B cell (primary cell): ENCODE measurements around the gene ACACB. TPM values are rescaled to one million over a fixed set of nuclear protein-coding genes. Genes with fewer than 3 reads are reported as not detected.
A peak's percentile ranks its signal among the peaks of the same experiment; 100 is the strongest.

Experiments
- ATAC-seq: fragments of 200-7000 bp; cut with Tn5 transposase; one replicate; pipeline ENCODE4 v1.10.0; 2021; ENCODE audit warnings: low read depth, mild to moderate bottlenecking, moderate number of reproducible peaks, moderate library complexity
- CTCF ChIA-PET: fragments of 350-600 bp; sonication (Branson Sonifier 250); formaldehyde crosslinking; loops from one replicate; lab custom pipeline; 2021; ENCODE audit warnings: antibody characterized with exemption, inconsistent platforms; lab: Charles Lee
- POLR2A ChIA-PET: fragments of 350-600 bp; sonication (Branson Sonifier 250); formaldehyde crosslinking; loops from one replicate; lab custom pipeline; 2021; ENCODE audit warnings: antibody characterized with exemption; lab: Charles Lee
- DNase-seq: peaks from one replicate; pipeline ENCODE4 v3.0.0; 2013
- H2AFZ ChIP-seq: 2 replicates; pipeline ENCODE4 v1.6.1; 2012; ENCODE audit warnings: mild to moderate bottlenecking, low read depth, low read length; ENCODE audit not compliant: insufficient read depth, poor library complexity, severe bottlenecking
- H3K27ac ChIP-seq, 2 donors: 1 replicate in 1 of 2; 2 replicates in 1 of 2; pipeline ENCODE4 v1.5.1; 2012 to 2013; ENCODE audit warnings: low read length in 2 of 2, mild to moderate bottlenecking in 2 of 2, moderate library complexity in 1 of 2
- H3K27me3 ChIP-seq, 4 experiments: fragments of 200-600 bp in 1 of 4; sonication (generic) in 1 of 4; replicated peaks in 1 of 4; 1 replicate in 2 of 4; 2 replicates in 2 of 4; pipeline versions ENCODE4 v1.6.1 to v1.7.0; 2013 to 2016; ENCODE audit warnings: low read length in 3 of 4, mild to moderate bottlenecking in 2 of 4, mixed read lengths in 1 of 4, moderate library complexity in 1 of 4; ENCODE audit not compliant: insufficient read depth in 4 of 4, control insufficient read depth in 3 of 4; ENCODE audit errors: control extremely low read depth in 1 of 4
- H3K36me3 ChIP-seq, 2 experiments: replicated peaks in 1 of 2; 1 replicate in 1 of 2; 2 replicates in 1 of 2; pipeline versions ENCODE4 v1.6.1 to v1.7.1; 2013; ENCODE audit warnings: low read length in 1 of 2; ENCODE audit not compliant: insufficient read depth in 2 of 2, control insufficient read depth in 1 of 2; ENCODE audit errors: control extremely low read depth in 1 of 2, extremely low read depth in 1 of 2
- H3K4me1 ChIP-seq, 2 donors: fragments of 200-600 bp in 1 of 2; sonication (generic) in 1 of 2; 1 replicate in 1 of 2; 2 replicates in 1 of 2; pipeline versions ENCODE4 v1.5.1 to v1.6.1; 2013 to 2017; ENCODE audit warnings: low read length in 2 of 2; ENCODE audit not compliant: control insufficient read depth in 2 of 2, insufficient read depth in 2 of 2
- H3K4me2 ChIP-seq: replicated peaks from 2 replicates; pipeline ENCODE3; 2012; ENCODE audit warnings: mild to moderate bottlenecking, low read depth, low read length; ENCODE audit not compliant: poor library complexity, severe bottlenecking
- H3K4me3 ChIP-seq, 5 experiments: fragments of 200-600 bp in 1 of 5; sonication (generic) in 1 of 5; 1 replicate in 3 of 5; 2 replicates in 2 of 5; pipeline versions ENCODE4 v1.5.1 to v1.7.0; 2011 to 2016; ENCODE audit warnings: low read length in 4 of 5, mild to moderate bottlenecking in 4 of 5, low read depth in 2 of 5, control low read depth in 1 of 5, moderate library complexity in 1 of 5; ENCODE audit not compliant: insufficient read depth in 1 of 5; ENCODE audit errors: control extremely low read depth in 1 of 5, extremely low read depth in 1 of 5
- H3K79me2 ChIP-seq: fragments of 200-600 bp; sonication (generic); one replicate; pipeline ENCODE4 v1.6.0; 2016; ENCODE audit warnings: low read length; ENCODE audit not compliant: control insufficient read depth, insufficient read depth
- H3K9ac ChIP-seq: fragments of 200-600 bp; sonication (generic); 2 replicates; pipeline ENCODE4 v1.6.1; 2017; ENCODE audit warnings: mild to moderate bottlenecking, low read length, moderate library complexity
- H3K9me3 ChIP-seq, 3 donors: one replicate each; pipeline versions ENCODE4 v1.6.1 to v1.7.1; 2013; ENCODE audit warnings: low read length in 2 of 3; ENCODE audit not compliant: control insufficient read depth in 2 of 3, insufficient read depth in 1 of 3; ENCODE audit errors: control extremely low read depth in 1 of 3
- H4K20me1 ChIP-seq: 2 replicates; pipeline ENCODE4 v1.6.0; 2012; ENCODE audit warnings: mild to moderate bottlenecking, low read length; ENCODE audit not compliant: insufficient read depth, control insufficient read depth, poor library complexity, severe bottlenecking
- H3K27ac Mint-ChIP-seq: one replicate; pipeline ENCODE4 v1.8.0; 2021; ENCODE audit warnings: mixed read lengths
- H3K27me3 Mint-ChIP-seq: one replicate; pipeline ENCODE4 v1.8.0; 2021; ENCODE audit warnings: mixed read lengths
- H3K4me1 Mint-ChIP-seq: one replicate; pipeline ENCODE4 v1.8.0; 2021; ENCODE audit warnings: mixed read lengths
- H3K4me3 Mint-ChIP-seq: one replicate; pipeline ENCODE4 v1.8.0; 2021; ENCODE audit warnings: mixed read lengths
- H3K9me3 Mint-ChIP-seq: one replicate; pipeline ENCODE4 v1.8.0; 2022; ENCODE audit warnings: mixed read lengths; ENCODE audit not compliant: insufficient read depth
- EZH2 ChIP-seq: IDR thresholded peaks from 2 replicates; pipeline ENCODE4 v1.6.1; 2012; ENCODE audit warnings: borderline replicate concordance, low read depth, mild to moderate bottlenecking, moderate library complexity, low read length; ENCODE audit not compliant: insufficient read depth, poor library complexity, severe bottlenecking
- WGBS: methylation state at CpG from one replicate; pipeline ENCODE4 v1.1.5; 2013; ENCODE audit warnings: missing lambda C conversion rate; ENCODE audit not compliant: insufficient coverage; 5-methylcytosine and 5-hydroxymethylcytosine counted together
- intact Hi-C: fragments of 100-400 bp; cut with micrococcal nuclease; formaldehyde crosslinking; loops from one replicate; pipeline ENCODE4 v1.10.0; 2022
- polyA plus RNA-seq: library from polyadenylated mRNA; depleted of rRNA; stranded (reverse); fragments of >200 nt; gene quantifications from 2 replicates; pipeline ENCODE4 v1.2.3, GENCODE V29; 2012
- total RNA-seq, 2 donors: library from RNA; stranded (reverse); fragments of 120-200 nt in 1 of 2; gene quantifications; 1 replicate in 1 of 2; 2 replicates in 1 of 2; pipeline versions ENCODE4 v1.2.3 to v1.2.4, GENCODE V29; 2013 to 2022
- TF ChIP-seq, protein P1 (sequence below): fragments of 200-600 bp; IDR thresholded peaks from one replicate; pipeline ENCODE4 v1.8.0; 2022; ENCODE audit warnings: antibody characterized with exemption, mild to moderate bottlenecking

ACACB gene
- total and polyA plus RNA-seq, 2 donors (not counting 1 experiment from before 2014, with no cell fraction given): 7.4 to 27.5 TPM

DNA sequence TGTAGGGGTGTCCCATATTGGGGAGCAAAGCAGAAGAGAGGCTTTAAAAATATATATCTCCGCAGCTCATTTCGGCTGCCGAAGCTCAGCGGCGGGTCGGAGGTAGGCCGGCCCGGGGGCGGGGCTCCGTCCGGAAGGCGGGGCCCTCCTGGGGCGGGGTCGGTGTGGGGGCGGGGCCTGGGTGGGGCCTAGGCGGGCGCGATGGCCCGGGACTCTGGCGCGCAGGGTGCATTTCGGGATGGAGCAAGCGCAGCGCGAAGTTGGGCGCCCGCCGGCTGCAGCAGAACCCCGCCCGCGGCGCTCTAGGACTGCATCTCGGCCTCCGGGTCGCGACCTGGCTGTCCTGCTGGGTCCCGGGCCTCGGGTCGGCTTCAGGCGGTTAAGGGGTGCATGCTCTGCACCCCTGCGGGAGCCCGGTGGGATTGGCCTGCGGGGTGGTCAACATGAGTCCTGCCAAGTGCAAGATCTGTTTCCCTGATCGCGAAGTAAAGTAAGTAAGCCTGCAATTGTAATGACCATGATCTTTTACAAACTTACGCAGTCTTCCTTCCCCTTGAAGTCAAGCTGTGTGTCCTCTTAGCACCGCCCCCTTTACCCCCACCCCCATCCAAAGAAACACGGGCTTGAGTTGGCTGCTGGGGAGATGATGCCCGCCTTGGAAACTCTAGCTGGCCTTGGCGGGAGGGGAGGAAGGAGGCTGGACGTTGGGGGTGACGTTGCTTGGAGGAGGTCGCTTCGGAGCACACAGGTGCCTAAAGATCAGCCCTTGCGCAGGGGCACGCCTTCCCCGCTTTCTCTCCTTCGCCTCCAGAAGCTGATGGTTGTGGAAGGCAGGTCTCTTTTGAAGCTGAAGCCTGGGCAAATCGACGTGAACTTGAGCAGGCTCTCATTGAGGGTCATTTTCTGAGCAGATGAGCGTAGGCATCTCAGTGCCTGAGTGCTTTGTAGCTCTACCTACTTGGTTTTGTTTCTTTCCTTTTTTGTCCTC, 38.4 kb downstream of the ACACB start:
- Histone ChIP-seq H3K9ac (peak overlapping the region; percentile 87), H3K36me3 (no peaks in the 10 kb centered on the region), H3K79me2 (peaks cover 20% of the 10 kb centered on the region), H3K4me2 (peak overlapping the region; percentile 93), H4K20me1 (no peaks in the 10 kb centered on the region), H3K4me1 (peaks cover 11 to 17% of the 10 kb centered on the region in 2 donors), H3K4me3 (peak overlapping the region; percentile 66 to 81 (median 73)), H3K27ac (peak overlapping the region; percentile 26 to 69), H3K9me3 (no peaks in the 10 kb centered on the region), H2AFZ (peak overlapping the region; percentile 93), H3K27me3 (no peaks in the 10 kb centered on the region)
- peak overlapping the region; percentile 99 for H3K4me3 Mint-ChIP-seq
- intact Hi-C loops: loop anchor here (1.0 kb wide), 1 partner anchor 56 kb away; no protein-coding TSS in a partner anchor
- TF ChIP-seq, protein P1, sequence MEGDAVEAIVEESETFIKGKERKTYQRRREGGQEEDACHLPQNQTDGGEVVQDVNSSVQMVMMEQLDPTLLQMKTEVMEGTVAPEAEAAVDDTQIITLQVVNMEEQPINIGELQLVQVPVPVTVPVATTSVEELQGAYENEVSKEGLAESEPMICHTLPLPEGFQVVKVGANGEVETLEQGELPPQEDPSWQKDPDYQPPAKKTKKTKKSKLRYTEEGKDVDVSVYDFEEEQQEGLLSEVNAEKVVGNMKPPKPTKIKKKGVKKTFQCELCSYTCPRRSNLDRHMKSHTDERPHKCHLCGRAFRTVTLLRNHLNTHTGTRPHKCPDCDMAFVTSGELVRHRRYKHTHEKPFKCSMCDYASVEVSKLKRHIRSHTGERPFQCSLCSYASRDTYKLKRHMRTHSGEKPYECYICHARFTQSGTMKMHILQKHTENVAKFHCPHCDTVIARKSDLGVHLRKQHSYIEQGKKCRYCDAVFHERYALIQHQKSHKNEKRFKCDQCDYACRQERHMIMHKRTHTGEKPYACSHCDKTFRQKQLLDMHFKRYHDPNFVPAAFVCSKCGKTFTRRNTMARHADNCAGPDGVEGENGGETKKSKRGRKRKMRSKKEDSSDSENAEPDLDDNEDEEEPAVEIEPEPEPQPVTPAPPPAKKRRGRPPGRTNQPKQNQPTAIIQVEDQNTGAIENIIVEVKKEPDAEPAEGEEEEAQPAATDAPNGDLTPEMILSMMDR: no peak
- TF ChIP-seq EZH2: no peak
- CTCF ChIA-PET: interaction anchor here (0.6 to 1.6 kb wide), 4 partner anchors 18 to 43 kb away, joined by 3 to 4 read pairs (median 3); no protein-coding TSS in a partner anchor
- WGBS: under 1% methylated on average over 56 of the region's 61 CpGs
- peaks cover 22% of the 10 kb centered on the region for H3K4me1 Mint-ChIP-seq
- peak; percentile 83 for DNase-seq
- peak overlapping the region; percentile 94 for H3K27ac Mint-ChIP-seq
- peak; percentile 96 for ATAC-seq
- POLR2A ChIA-PET: no interaction called here
- H3K27me3 Mint-ChIP-seq: peaks cover 3% of the 10 kb centered on the region
- H3K9me3 Mint-ChIP-seq: no peaks in the 10 kb centered on the region

- no peak for ATAC-seq
- Mint-ChIP-seq H3K27ac (no peak overlapping the region), H3K4me3 (peak overlapping the region; percentile 99), H3K4me1 (peaks cover 22% of the 10 kb centered on the region), H3K9me3 (no peaks in the 10 kb centered on the region), H3K27me3 (peaks cover 3% of the 10 kb centered on the region)
- no peak overlapping the region for H3K27ac ChIP-seq
- POLR2A ChIA-PET: no interaction called here
- no peaks in the 10 kb centered on the region for H3K36me3 ChIP-seq
- no peak overlapping the region for H3K4me2 ChIP-seq
- H3K4me1 ChIP-seq: peaks cover 11 to 17% of the 10 kb centered on the region in 2 donors
- TF ChIP-seq, protein P1: no peak
- no peak for TF ChIP-seq EZH2
- H4K20me1 ChIP-seq: no peaks in the 10 kb centered on the region
- CTCF ChIA-PET: no interaction called here
- no peaks in the 10 kb centered on the region for H3K27me3 ChIP-seq
- intact Hi-C loops: no loop called here
- H3K79me2 ChIP-seq: peaks cover 20% of the 10 kb centered on the region
- no peak for DNase-seq
- 95% methylated on average over 3 of the region's 5 CpGs for WGBS
- no peak overlapping the region for H2AFZ ChIP-seq
- no peak overlapping the region for H3K4me3 ChIP-seq
- H3K9me3 ChIP-seq: no peaks in the 10 kb centered on the region
- no peak overlapping the region for H3K9ac ChIP-seq
These were observed 39.6 kb downstream of the ACACB start for GRCh38 chr12:109156036-109156435.
